HepG2 (cell line): ENCODE results near the gene BRD3. TPM values are rescaled to one million over a fixed set of nuclear protein-coding genes. Genes with fewer than 3 reads are reported as not detected.

Source experiments
- EHMT2 ChIP-seq: fragments of 200-600 bp; sonication (generic); IDR thresholded peaks from 2 replicates; pipeline ENCODE4 v1.7.0; 2017; ENCODE audit warnings: antibody characterized with exemption, low read depth, low read length, borderline replicate concordance
- FOXA1 ChIP-seq, 2 experiments: fragments of 450-650 bp in 1 of 2; sonication (generic) in 1 of 2; formaldehyde crosslinking in 1 of 2; IDR thresholded peaks; 2 replicates each; pipeline versions ENCODE4 v1.4.0 to v1.6.1; 2016 to 2020; ENCODE audit warnings: missing genetic modification reagents in 1 of 2
- HNF4A ChIP-seq: sonication (generic); formaldehyde crosslinking; IDR thresholded peaks from 2 replicates; pipeline ENCODE4 v1.4.0; 2020; ENCODE audit warnings: missing genetic modification reagents
- HNRNPL ChIP-seq: fragments of 200-400 bp; formaldehyde crosslinking; IDR thresholded peaks from 2 replicates; pipeline ENCODE4 v1.6.1; 2017; ENCODE audit warnings: mild to moderate bottlenecking, low read depth, low read length
- KAT7 ChIP-seq: IDR thresholded peaks from 2 replicates; pipeline ENCODE4 v1.6.1; 2018; ENCODE audit warnings: borderline replicate concordance, missing compliant biosample characterization
- MYNN ChIP-seq: sonication (generic); formaldehyde crosslinking; IDR thresholded peaks from 2 replicates; pipeline ENCODE4 v1.4.0; 2020; ENCODE audit warnings: mild to moderate bottlenecking, low read depth, missing genetic modification reagents
- NR2F1 ChIP-seq, 2 experiments: fragments of 450-650 bp in 1 of 2; formaldehyde crosslinking in 1 of 2; IDR thresholded peaks; 2 replicates each; pipeline versions ENCODE4 v1.5.0 to v1.6.1; 2016 to 2020; ENCODE audit warnings: mild to moderate bottlenecking in 1 of 2, missing compliant biosample characterization in 1 of 2, missing genetic modification reagents in 1 of 2, moderate library complexity in 1 of 2
- PHF20 ChIP-seq: sonication (generic); formaldehyde crosslinking; IDR thresholded peaks from 2 replicates; pipeline ENCODE4 v1.5.0; 2020; ENCODE audit warnings: mild to moderate bottlenecking, missing genetic modification reagents
- RFXANK ChIP-seq: IDR thresholded peaks from 2 replicates; pipeline ENCODE4 v1.6.1; 2016
- SIN3A ChIP-seq: IDR thresholded peaks from 2 replicates; pipeline ENCODE4 v1.6.1; 2011; ENCODE audit warnings: low read depth, mild to moderate bottlenecking, control low read depth, low read length, borderline replicate concordance
- TEAD2 ChIP-seq: sonication (generic); formaldehyde crosslinking; IDR thresholded peaks from 2 replicates; pipeline ENCODE4 v1.9.0; 2021; ENCODE audit warnings: missing genetic modification reagents
- ZNF563 ChIP-seq: sonication (generic); formaldehyde crosslinking; IDR thresholded peaks from 2 replicates; pipeline ENCODE4 v1.8.0; 2022; ENCODE audit warnings: mild to moderate bottlenecking, moderate library complexity, missing genetic modification reagents
- ZNF605 ChIP-seq: sonication (generic); formaldehyde crosslinking; IDR thresholded peaks from 2 replicates; pipeline ENCODE4 v1.8.0; 2022; ENCODE audit warnings: mild to moderate bottlenecking, missing genetic modification reagents
- ZNF644 ChIP-seq: IDR thresholded peaks from 2 replicates; pipeline ENCODE4 v1.6.1; 2016; ENCODE audit warnings: low read depth
- polyA plus RNA-seq, 8 experiments: library from polyadenylated mRNA; depleted of rRNA in 3 of 8; stranded (reverse) in 7 of 8; unstranded in 1 of 8; fragments of >200 nt; fragmentation: Illumina TruSeq in 4 of 8; extraction: Trizol in 4 of 8; gene quantifications; 2 replicates each; pipeline versions ENCODE4 v1.2.1 to v1.2.3, GENCODE V29; 2011 to 2016; ENCODE audit warnings: low read depth in 4 of 8, missing spikeins in 1 of 8, mixed read lengths in 1 of 8; ENCODE audit not compliant: insufficient read depth in 1 of 8
- total RNA-seq, 5 experiments: library from RNA; depleted of rRNA; stranded (reverse); fragments of >200 nt; fragmentation: Illumina TruSeq; extraction: Trizol; gene quantifications; 2 replicates each; pipeline ENCODE4 v1.2.3, GENCODE V29; 2016; ENCODE audit warnings: low read depth in 1 of 5
- TF ChIP-seq, protein P1 (sequence below): sonication (generic); formaldehyde crosslinking; IDR thresholded peaks from 2 replicates; pipeline ENCODE4 v1.5.1; 2020; ENCODE audit warnings: mild to moderate bottlenecking, missing genetic modification reagents, borderline replicate concordance
- TF ChIP-seq, protein P2 (sequence below): sonication (generic); formaldehyde crosslinking; IDR thresholded peaks from 2 replicates; pipeline ENCODE4 v1.8.1; 2023; ENCODE audit warnings: mild to moderate bottlenecking, missing genetic modification reagents, borderline replicate concordance
- TF ChIP-seq, protein P3 (sequence below): sonication (generic); formaldehyde crosslinking; IDR thresholded peaks from 2 replicates; pipeline ENCODE4 v1.4.0; 2020; ENCODE audit warnings: missing genetic modification reagents
- TF ChIP-seq, protein P4 (sequence below): sonication (generic); formaldehyde crosslinking; IDR thresholded peaks from 2 replicates; pipeline ENCODE4 v1.8.0; 2022; ENCODE audit warnings: mild to moderate bottlenecking, missing genetic modification reagents; ENCODE audit not compliant: insufficient replicate concordance
- TF ChIP-seq, protein P5 (sequence below): sonication (generic); formaldehyde crosslinking; conservative IDR thresholded peaks from 2 replicates; pipeline ENCODE4 v1.5.0; 2020; ENCODE audit warnings: missing genetic modification reagents
- TF ChIP-seq, protein P6 (sequence below): sonication (generic); formaldehyde crosslinking; IDR thresholded peaks from 2 replicates; pipeline ENCODE4 v1.4.0; 2020; ENCODE audit warnings: mild to moderate bottlenecking, missing genetic modification reagents

BRD3 gene
- total and polyA plus RNA-seq, 2 of the 13 experiments (the other 11 are each of a cell fraction or from before 2014, with no cell fraction given), result 5.9 to 12.9 TPM

DNA sequence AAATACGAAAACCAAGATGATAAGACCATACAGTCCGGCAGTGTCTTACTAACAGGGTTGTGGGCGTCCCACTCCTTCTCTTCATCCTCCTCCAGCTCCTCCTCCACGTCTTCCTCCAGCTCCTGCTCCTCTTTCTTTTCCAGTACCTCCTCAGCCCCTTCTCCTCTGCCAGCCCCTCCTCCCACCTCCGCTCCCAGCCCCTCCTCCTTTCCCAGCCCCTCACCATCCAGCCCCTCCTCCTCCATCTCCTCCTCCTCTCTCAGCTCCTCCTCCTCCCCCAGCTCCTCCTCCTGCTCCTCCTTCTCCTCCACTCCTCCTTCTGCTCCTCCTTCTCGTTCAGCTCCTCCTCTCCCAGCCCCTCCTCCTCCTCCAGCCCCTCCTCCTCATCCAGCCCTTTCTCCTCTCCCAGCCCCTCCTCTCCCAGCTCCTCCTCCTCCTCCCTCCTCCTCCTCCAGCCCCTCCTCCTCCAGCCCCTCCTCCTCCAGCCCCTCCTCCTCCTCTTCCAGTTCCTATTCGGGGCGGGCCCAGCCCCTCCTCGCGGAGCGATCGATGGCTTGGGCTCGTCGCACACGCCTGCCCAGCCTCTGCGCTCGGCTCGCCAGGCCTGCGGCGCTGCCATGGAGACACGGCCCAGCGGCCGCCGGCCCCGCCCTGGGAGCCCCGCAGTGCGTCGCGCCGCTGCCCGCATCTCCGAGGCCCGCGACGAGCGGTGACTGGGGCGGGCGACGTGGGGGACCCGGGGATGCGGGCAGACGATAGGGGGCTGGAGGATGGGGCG is 42.8 kb downstream of the BRD3 start, which contains the start of gene BRD3OS (continued):
- TF ChIP-seq, protein P1, sequence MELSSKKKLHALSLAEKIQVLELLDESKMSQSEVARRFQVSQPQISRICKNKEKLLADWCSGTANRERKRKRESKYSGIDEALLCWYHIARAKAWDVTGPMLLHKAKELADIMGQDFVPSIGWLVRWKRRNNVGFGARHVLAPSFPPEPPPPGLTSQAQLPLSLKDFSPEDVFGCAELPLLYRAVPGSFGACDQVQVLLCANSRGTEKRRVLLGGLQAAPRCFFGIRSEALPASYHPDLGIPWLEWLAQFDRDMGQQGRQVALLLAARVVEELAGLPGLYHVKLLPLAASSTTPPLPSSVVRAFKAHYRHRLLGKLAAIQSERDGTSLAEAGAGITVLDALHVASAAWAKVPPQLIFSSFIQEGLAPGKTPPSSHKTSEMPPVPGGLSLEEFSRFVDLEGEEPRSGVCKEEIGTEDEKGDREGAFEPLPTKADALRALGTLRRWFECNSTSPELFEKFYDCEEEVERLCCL (CRISPR knock-in tag), result no peak
- TF ChIP-seq, protein P2, sequence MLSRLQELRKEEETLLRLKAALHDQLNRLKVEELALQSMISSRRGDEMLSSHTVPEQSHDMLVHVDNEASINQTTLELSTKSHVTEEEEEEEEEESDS, result no peak
- TF ChIP-seq HNRNPL, result no peak
- no peak for TF ChIP-seq FOXA1 (IDR thresholded peaks at IDR 0.05)
- no peak for TF ChIP-seq FOXA1 (CRISPR knock-in tag; IDR thresholded peaks at IDR 0.05)
- TF ChIP-seq ZNF605 (CRISPR knock-in tag), result no peak
- TF ChIP-seq HNF4A (CRISPR knock-in tag), result no peak
- TF ChIP-seq NR2F1 (CRISPR knock-in tag; IDR thresholded peaks at IDR 0.05), result no peak
- TF ChIP-seq ZNF563 (CRISPR knock-in tag), result peak; percentile 40; the same call in 1 of the 2 replicates
- no peak for TF ChIP-seq EHMT2
- TF ChIP-seq, protein P3, sequence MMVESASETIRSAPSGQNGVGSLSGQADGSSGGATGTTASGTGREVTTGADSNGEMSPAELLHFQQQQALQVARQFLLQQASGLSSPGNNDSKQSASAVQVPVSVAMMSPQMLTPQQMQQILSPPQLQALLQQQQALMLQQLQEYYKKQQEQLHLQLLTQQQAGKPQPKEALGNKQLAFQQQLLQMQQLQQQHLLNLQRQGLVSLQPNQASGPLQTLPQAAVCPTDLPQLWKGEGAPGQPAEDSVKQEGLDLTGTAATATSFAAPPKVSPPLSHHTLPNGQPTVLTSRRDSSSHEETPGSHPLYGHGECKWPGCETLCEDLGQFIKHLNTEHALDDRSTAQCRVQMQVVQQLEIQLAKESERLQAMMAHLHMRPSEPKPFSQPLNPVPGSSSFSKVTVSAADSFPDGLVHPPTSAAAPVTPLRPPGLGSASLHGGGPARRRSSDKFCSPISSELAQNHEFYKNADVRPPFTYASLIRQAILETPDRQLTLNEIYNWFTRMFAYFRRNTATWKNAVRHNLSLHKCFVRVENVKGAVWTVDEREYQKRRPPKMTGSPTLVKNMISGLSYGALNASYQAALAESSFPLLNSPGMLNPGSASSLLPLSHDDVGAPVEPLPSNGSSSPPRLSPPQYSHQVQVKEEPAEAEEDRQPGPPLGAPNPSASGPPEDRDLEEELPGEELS (CRISPR knock-in tag), result no peak
- TF ChIP-seq RFXANK (CRISPR knock-in tag), result no peak
- no peak for TF ChIP-seq ZNF644 (CRISPR knock-in tag)
- TF ChIP-seq, protein P4, sequence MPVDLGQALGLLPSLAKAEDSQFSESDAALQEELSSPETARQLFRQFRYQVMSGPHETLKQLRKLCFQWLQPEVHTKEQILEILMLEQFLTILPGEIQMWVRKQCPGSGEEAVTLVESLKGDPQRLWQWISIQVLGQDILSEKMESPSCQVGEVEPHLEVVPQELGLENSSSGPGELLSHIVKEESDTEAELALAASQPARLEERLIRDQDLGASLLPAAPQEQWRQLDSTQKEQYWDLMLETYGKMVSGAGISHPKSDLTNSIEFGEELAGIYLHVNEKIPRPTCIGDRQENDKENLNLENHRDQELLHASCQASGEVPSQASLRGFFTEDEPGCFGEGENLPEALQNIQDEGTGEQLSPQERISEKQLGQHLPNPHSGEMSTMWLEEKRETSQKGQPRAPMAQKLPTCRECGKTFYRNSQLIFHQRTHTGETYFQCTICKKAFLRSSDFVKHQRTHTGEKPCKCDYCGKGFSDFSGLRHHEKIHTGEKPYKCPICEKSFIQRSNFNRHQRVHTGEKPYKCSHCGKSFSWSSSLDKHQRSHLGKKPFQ (CRISPR knock-in tag), result no peak
- peak; percentile 77; the same call in 1 of the 2 replicates for TF ChIP-seq SIN3A
- TF ChIP-seq KAT7, result no peak
- TF ChIP-seq MYNN (CRISPR knock-in tag), result no peak
- TF ChIP-seq TEAD2 (CRISPR knock-in tag), result no peak
- TF ChIP-seq, protein P5, sequence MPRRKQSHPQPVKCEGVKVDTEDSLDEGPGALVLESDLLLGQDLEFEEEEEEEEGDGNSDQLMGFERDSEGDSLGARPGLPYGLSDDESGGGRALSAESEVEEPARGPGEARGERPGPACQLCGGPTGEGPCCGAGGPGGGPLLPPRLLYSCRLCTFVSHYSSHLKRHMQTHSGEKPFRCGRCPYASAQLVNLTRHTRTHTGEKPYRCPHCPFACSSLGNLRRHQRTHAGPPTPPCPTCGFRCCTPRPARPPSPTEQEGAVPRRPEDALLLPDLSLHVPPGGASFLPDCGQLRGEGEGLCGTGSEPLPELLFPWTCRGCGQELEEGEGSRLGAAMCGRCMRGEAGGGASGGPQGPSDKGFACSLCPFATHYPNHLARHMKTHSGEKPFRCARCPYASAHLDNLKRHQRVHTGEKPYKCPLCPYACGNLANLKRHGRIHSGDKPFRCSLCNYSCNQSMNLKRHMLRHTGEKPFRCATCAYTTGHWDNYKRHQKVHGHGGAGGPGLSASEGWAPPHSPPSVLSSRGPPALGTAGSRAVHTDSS (CRISPR knock-in tag), result no peak
- TF ChIP-seq PHF20, result no peak
- TF ChIP-seq, protein P6, sequence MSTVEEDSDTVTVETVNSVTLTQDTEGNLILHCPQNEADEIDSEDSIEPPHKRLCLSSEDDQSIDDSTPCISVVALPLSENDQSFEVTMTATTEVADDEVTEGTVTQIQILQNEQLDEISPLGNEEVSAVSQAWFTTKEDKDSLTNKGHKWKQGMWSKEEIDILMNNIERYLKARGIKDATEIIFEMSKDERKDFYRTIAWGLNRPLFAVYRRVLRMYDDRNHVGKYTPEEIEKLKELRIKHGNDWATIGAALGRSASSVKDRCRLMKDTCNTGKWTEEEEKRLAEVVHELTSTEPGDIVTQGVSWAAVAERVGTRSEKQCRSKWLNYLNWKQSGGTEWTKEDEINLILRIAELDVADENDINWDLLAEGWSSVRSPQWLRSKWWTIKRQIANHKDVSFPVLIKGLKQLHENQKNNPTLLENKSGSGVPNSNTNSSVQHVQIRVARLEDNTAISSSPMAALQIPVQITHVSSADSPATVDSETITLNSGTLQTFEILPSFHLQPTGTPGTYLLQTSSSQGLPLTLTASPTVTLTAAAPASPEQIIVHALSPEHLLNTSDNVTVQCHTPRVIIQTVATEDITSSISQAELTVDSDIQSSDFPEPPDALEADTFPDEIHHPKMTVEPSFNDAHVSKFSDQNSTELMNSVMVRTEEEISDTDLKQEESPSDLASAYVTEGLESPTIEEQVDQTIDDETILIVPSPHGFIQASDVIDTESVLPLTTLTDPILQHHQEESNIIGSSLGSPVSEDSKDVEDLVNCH, result 0 out of 2 replicates have a peak, but pooled peaks have one; percentile 59
